GM12864 (cell line): Measurements from ENCODE around the gene LCOR.

Source experiments
- DNase-seq: peaks from one replicate; pipeline ENCODE4 v3.0.0-alpha.2; 2011; ENCODE audit warnings: low read depth
- H3K4me3 ChIP-seq: 2 replicates; pipeline ENCODE4 v1.5.1; 2011; ENCODE audit warnings: mild to moderate bottlenecking, low read depth, low read length, control low read depth
- CTCF ChIP-seq: IDR thresholded peaks from 2 replicates; pipeline ENCODE4 v1.5.1; 2011; ENCODE audit warnings: low read depth, mild to moderate bottlenecking, moderate library complexity, low read length, control low read depth, inconsistent platforms; ENCODE audit errors: missing control alignments

LCOR gene

GRCh38 chr10:96991313-96991841 lies 159.3 kb downstream of the LCOR start:
- TF ChIP-seq CTCF, result no peak
- peak; percentile 53 for DNase-seq
- no peak overlapping the region for H3K4me3 ChIP-seq

- DNase-seq, result no peak
- H3K4me3 ChIP-seq, result no peak overlapping the region
- TF ChIP-seq CTCF, result no peak
These were observed 160.6 kb downstream of the LCOR start for GRCh38 chr10:96992721-96993120.

- TF ChIP-seq CTCF, result no peak
- no peak for DNase-seq
- no peak overlapping the region for H3K4me3 ChIP-seq
These were observed 163.8 kb downstream of the LCOR start for GRCh38 chr10:96995851-96996250.

GRCh38 chr10:96996275-96996965 lies 164.3 kb downstream of the LCOR start:
- no peak for TF ChIP-seq CTCF
- no peak for DNase-seq
- no peak overlapping the region for H3K4me3 ChIP-seq

GRCh38 chr10:96998329-96998888 lies 166.3 kb downstream of the LCOR start:
- no peak overlapping the region for H3K4me3 ChIP-seq
- no peak for DNase-seq
- TF ChIP-seq CTCF, result no peak

GRCh38 chr10:96999337-96999736 lies 167.2 kb downstream of the LCOR start:
- no peak for DNase-seq
- no peak for TF ChIP-seq CTCF
- H3K4me3 ChIP-seq, result no peak overlapping the region

GRCh38 chr10:96999987-97000386 lies 167.9 kb downstream of the LCOR start:
- DNase-seq, result no peak
- H3K4me3 ChIP-seq, result no peak overlapping the region
- TF ChIP-seq CTCF, result no peak
